HG03103 (cell line): ENCODE results near the gene RALY.

Source experiments
- ATAC-seq: cut with Tn5 transposase; IDR thresholded peaks from one replicate; pipeline ENCODE4 v1.9.1; 2021; ENCODE audit warnings: low read depth; ENCODE audit not compliant: unreplicated experiment

The RALY gene

GRCh38 chr20:34072778-34073177 lies 79.1 kb downstream of the RALY start:
- no peak for ATAC-seq

- no peak for ATAC-seq
Measured at GRCh38 chr20:34074101-34074760, 80.5 kb downstream of the RALY start.

- ATAC-seq: no peak
Measured at GRCh38 chr20:34075647-34076046, 81.9 kb downstream of the RALY start.

- no peak for ATAC-seq
Measured at GRCh38 chr20:34076952-34077351, 83.2 kb downstream of the RALY start.

GRCh38 chr20:34078540-34078939 lies 84.8 kb downstream of the RALY start:
- ATAC-seq: no peak

- ATAC-seq: no peak
Measured at GRCh38 chr20:34079818-34080217, 86.1 kb downstream of the RALY start.

GRCh38 chr20:34082232-34082887 lies 88.6 kb downstream of the RALY start:
- ATAC-seq: no peak

- no peak for ATAC-seq
Measured at GRCh38 chr20:34083137-34083536, 89.4 kb downstream of the RALY start.

GRCh38 chr20:34083781-34084180 lies 90.1 kb downstream of the RALY start:
- ATAC-seq: no peak

- no peak for ATAC-seq
Measured at GRCh38 chr20:34084227-34084923, 90.7 kb downstream of the RALY start.

GRCh38 chr20:34085544-34086040 lies 91.9 kb downstream of the RALY start:
- ATAC-seq: no peak

GRCh38 chr20:34088305-34089174 lies 94.8 kb downstream of the RALY start:
- no peak for ATAC-seq

GRCh38 chr20:34089175-34089479 lies 95.4 kb downstream of the RALY start:
- no peak for ATAC-seq

- ATAC-seq: no peak
Measured at GRCh38 chr20:34089655-34090345, 96.1 kb downstream of the RALY start.

GRCh38 chr20:34090645-34091044 lies 96.9 kb downstream of the RALY start:
- no peak for ATAC-seq

GRCh38 chr20:34091637-34092200 lies 98.0 kb downstream of the RALY start:
- ATAC-seq: no peak

- no peak for ATAC-seq
Measured at GRCh38 chr20:34093895-34094294, 100.2 kb downstream of the RALY start.

- no peak for ATAC-seq
Measured at GRCh38 chr20:34095825-34096224, 102.1 kb downstream of the RALY start.

- no peak for ATAC-seq
Measured at GRCh38 chr20:34096699-34097444, 103.2 kb downstream of the RALY start.
